HepG2 (cell line): ENCODE results near the gene TLR9. TPM values are rescaled to one million over a fixed set of nuclear protein-coding genes. Genes with fewer than 3 reads are reported as not detected.

ENCODE experiments used
- ARNTL ChIP-seq: sonication (generic); formaldehyde crosslinking; IDR thresholded peaks from 2 replicates; pipeline ENCODE4 v1.4.0; 2020; ENCODE audit warnings: mild to moderate bottlenecking, missing genetic modification reagents
- CTCF ChIP-seq: sonication (generic); formaldehyde crosslinking; IDR thresholded peaks from 2 replicates; pipeline ENCODE4 v1.5.0; 2020; ENCODE audit warnings: mild to moderate bottlenecking, missing genetic modification reagents, moderate library complexity
- FOXA1 ChIP-seq, 2 experiments: fragments of 450-650 bp in 1 of 2; sonication (generic) in 1 of 2; formaldehyde crosslinking in 1 of 2; IDR thresholded peaks; 2 replicates each; pipeline versions ENCODE4 v1.4.0 to v1.6.1; 2016 to 2020; ENCODE audit warnings: missing genetic modification reagents in 1 of 2
- GMEB1 ChIP-seq: sonication (generic); formaldehyde crosslinking; IDR thresholded peaks from 2 replicates; pipeline ENCODE4 v1.5.1; 2020; ENCODE audit warnings: missing genetic modification reagents, mild to moderate bottlenecking, borderline replicate concordance
- IRF9 ChIP-seq: sonication (generic); formaldehyde crosslinking; IDR thresholded peaks from 2 replicates; pipeline ENCODE4 v1.8.0; 2022; ENCODE audit warnings: missing genetic modification reagents, mild to moderate bottlenecking, borderline replicate concordance
- KMT2B ChIP-seq: IDR thresholded peaks from 2 replicates; pipeline ENCODE4 v1.6.1; 2016; ENCODE audit warnings: missing genetic modification reagents, missing compliant biosample characterization
- NFYB ChIP-seq: sonication (generic); formaldehyde crosslinking; IDR thresholded peaks from 2 replicates; pipeline ENCODE4 v1.4.0; 2020; ENCODE audit warnings: missing genetic modification reagents
- SRSF4 ChIP-seq: fragments of 200-400 bp; formaldehyde crosslinking; IDR thresholded peaks from one replicate; pipeline ENCODE4 v1.6.1; 2018; ENCODE audit warnings: mild to moderate bottlenecking, low read depth, low read length, moderate library complexity; ENCODE audit not compliant: poor library complexity, severe bottlenecking
- TARDBP ChIP-seq: sonication (generic); formaldehyde crosslinking; IDR thresholded peaks from 2 replicates; pipeline ENCODE4 v1.8.0; 2022; ENCODE audit warnings: mild to moderate bottlenecking, missing genetic modification reagents
- TIGD3 ChIP-seq: sonication (generic); formaldehyde crosslinking; IDR thresholded peaks from 2 replicates; pipeline ENCODE4 v1.5.1; 2020; ENCODE audit warnings: mild to moderate bottlenecking, missing genetic modification reagents, borderline replicate concordance
- ZC3H4 ChIP-seq: sonication (generic); formaldehyde crosslinking; IDR thresholded peaks from 2 replicates; pipeline ENCODE4 v1.4.0; 2020; ENCODE audit warnings: missing genetic modification reagents, borderline replicate concordance
- ZFY ChIP-seq: sonication (generic); formaldehyde crosslinking; IDR thresholded peaks from 2 replicates; pipeline ENCODE4 v1.4.0; 2020; ENCODE audit warnings: missing genetic modification reagents
- ZNF124 ChIP-seq: sonication (generic); formaldehyde crosslinking; IDR thresholded peaks from 2 replicates; pipeline ENCODE4 v1.4.0; 2020; ENCODE audit warnings: missing genetic modification reagents
- ZNF281 ChIP-seq: sonication (generic); formaldehyde crosslinking; IDR thresholded peaks from 2 replicates; pipeline ENCODE4 v1.4.0; 2020; ENCODE audit warnings: missing genetic modification reagents, borderline replicate concordance
- ZNF510 ChIP-seq: sonication (generic); formaldehyde crosslinking; IDR thresholded peaks from 2 replicates; pipeline ENCODE4 v1.4.0; 2020; ENCODE audit warnings: low read depth, mild to moderate bottlenecking, missing genetic modification reagents
- ZNF784 ChIP-seq: sonication (generic); formaldehyde crosslinking; IDR thresholded peaks from 2 replicates; pipeline ENCODE4 v1.5.1; 2020; ENCODE audit warnings: missing genetic modification reagents, mild to moderate bottlenecking, borderline replicate concordance
- polyA plus RNA-seq, 8 experiments: library from polyadenylated mRNA; depleted of rRNA in 3 of 8; stranded (reverse) in 7 of 8; unstranded in 1 of 8; fragments of >200 nt; fragmentation: Illumina TruSeq in 4 of 8; extraction: Trizol in 4 of 8; gene quantifications; 2 replicates each; pipeline versions ENCODE4 v1.2.1 to v1.2.3, GENCODE V29; 2011 to 2016; ENCODE audit warnings: low read depth in 4 of 8, missing spikeins in 1 of 8, mixed read lengths in 1 of 8; ENCODE audit not compliant: insufficient read depth in 1 of 8
- total RNA-seq, 5 experiments: library from RNA; depleted of rRNA; stranded (reverse); fragments of >200 nt; fragmentation: Illumina TruSeq; extraction: Trizol; gene quantifications; 2 replicates each; pipeline ENCODE4 v1.2.3, GENCODE V29; 2016; ENCODE audit warnings: low read depth in 1 of 5

TLR9 gene
- total and polyA plus RNA-seq, 2 of the 13 experiments (the other 11 are each of a cell fraction or from before 2014, with no cell fraction given) = not detected

GRCh38 chr3:52240059-52240885 is 14.8 kb upstream of the TLR9 start (continued):
- TF ChIP-seq ZNF510 (CRISPR knock-in tag) (no peak), ZC3H4 (CRISPR knock-in tag) (peak; percentile 53; the same call in 1 of the 2 replicates), IRF9 (CRISPR knock-in tag) (no peak), NFYB (CRISPR knock-in tag) (peak; percentile 26; the same call in 1 of the 2 replicates), FOXA1 (IDR thresholded peaks at IDR 0.05) (no peak), FOXA1 (CRISPR knock-in tag; IDR thresholded peaks at IDR 0.05) (0 out of 2 replicates have a peak, but pooled peaks have one; percentile 5), SRSF4 (no peak), ZNF784 (CRISPR knock-in tag) (no peak), ZNF124 (CRISPR knock-in tag) (0 out of 2 replicates have a peak, but pooled peaks have one; percentile 37), KMT2B (0 out of 2 replicates have a peak, but pooled peaks have one; percentile 33), TIGD3 (CRISPR knock-in tag) (no peak), ZNF281 (CRISPR knock-in tag) (no peak), ARNTL (CRISPR knock-in tag) (no peak), GMEB1 (no peak), ZFY (0 out of 2 replicates have a peak, but pooled peaks have one; percentile 44), CTCF (CRISPR knock-in tag) (peak; percentile 44), TARDBP (CRISPR knock-in tag) (0 out of 2 replicates have a peak, but pooled peaks have one; percentile 19)
